Breast epithelium (tissue), 4 donors: ENCODE data around the gene PDGFA. TPM values are rescaled to one million over a fixed set of nuclear protein-coding genes. Genes with fewer than 3 reads are reported as not detected.

Experiments
- DNase-seq, 2 donors: peaks; one replicate each; pipeline ENCODE4 v3.0.0-alpha.2; 2019; ENCODE audit warnings: low spot score in 2 of 2
- H3K27ac ChIP-seq, 2 donors: fragments of 200-600 bp; sonication (generic) in 1 of 2; one replicate each; pipeline ENCODE4 v1.5.1; 2016 to 2019; ENCODE audit warnings: mild to moderate bottlenecking in 1 of 2
- H3K27me3 ChIP-seq, 2 donors: fragments of 200-600 bp; sonication (generic) in 1 of 2; one replicate each; pipeline versions ENCODE4 v1.5.1 to v1.6.0; 2017 to 2019; ENCODE audit warnings: control low read depth in 1 of 2, mild to moderate bottlenecking in 1 of 2
- H3K36me3 ChIP-seq: fragments of 200-600 bp; one replicate; pipeline ENCODE4 v1.5.1; 2019
- H3K4me1 ChIP-seq, 2 donors: fragments of 200-600 bp; sonication (generic); one replicate each; pipeline ENCODE4 v1.5.1; 2016 to 2019; ENCODE audit warnings: control low read depth in 1 of 2
- H3K4me3 ChIP-seq, 3 donors: fragments of 200-600 bp; sonication (generic); 1 replicate in 2 of 3; 2 replicates in 1 of 3; pipeline ENCODE4 v1.5.1; 2016 to 2019; ENCODE audit warnings: mild to moderate bottlenecking in 3 of 3, moderate library complexity in 2 of 3
- H3K9me3 ChIP-seq, 2 donors: fragments of 200-600 bp; sonication (generic) in 1 of 2; one replicate each; pipeline ENCODE4 v1.5.1; 2016 to 2019; ENCODE audit warnings: control low read depth in 1 of 2
- CTCF ChIP-seq, 3 donors: fragments of 450-650 bp; IDR thresholded peaks; one replicate each; pipeline ENCODE4 v1.5.1; 2016 to 2017; ENCODE audit warnings: antibody characterized with exemption in 3 of 3, mild to moderate bottlenecking in 3 of 3, moderate library complexity in 3 of 3
- POLR2A ChIP-seq: fragments of 450-650 bp; IDR thresholded peaks from one replicate; pipeline ENCODE4 v1.6.1; 2016; ENCODE audit warnings: antibody characterized with exemption, mild to moderate bottlenecking, moderate library complexity
- POLR2AphosphoS5 ChIP-seq, 3 donors: sonication (generic); formaldehyde crosslinking; IDR thresholded peaks; one replicate each; pipeline ENCODE4 v1.6.1; 2017; ENCODE audit warnings: antibody characterized with exemption in 3 of 3
- intact Hi-C: fragments of 100-400 bp; cut with DNase I; formaldehyde crosslinking; loops from one replicate; pipeline ENCODE4 v1.15.1; 2023; ENCODE audit warnings: low total_unique reads
- total RNA-seq, 3 donors: library from RNA; depleted of rRNA; stranded (reverse); fragments of >200 nt; gene quantifications; one replicate each; pipeline ENCODE4 v1.1.0, GENCODE V29; 2016

Gene PDGFA
- total RNA-seq, 3 donors from 2014 or later = 19.8 to 33.4 (median 31.2) TPM

- Histone ChIP-seq H3K4me3 (no peak overlapping the region), H3K27ac (no peak overlapping the region), H3K4me1 (no peaks in the 10 kb centered on the region), H3K9me3 (no peaks in the 10 kb centered on the region), H3K27me3 (no peaks in the 10 kb centered on the region), H3K36me3 (no peaks in the 10 kb centered on the region)
- no peak for DNase-seq
- intact Hi-C loops = loop anchor here (10.0 kb wide), 1 partner anchor 1567 kb away; no protein-coding TSS in a partner anchor
- TF ChIP-seq POLR2A = no peak
- TF ChIP-seq POLR2AphosphoS5 (IDR thresholded peaks at IDR 0.05) = no peak
- TF ChIP-seq CTCF (IDR thresholded peaks at IDR 0.05) = no peak
Measured at GRCh38 chr7:497346-497745, 22.3 kb downstream of the PDGFA start.

GRCh38 chr7:496528-497295, 22.9 kb downstream of the PDGFA start:
- no peak overlapping the region for H3K4me3 ChIP-seq
- H3K27me3 ChIP-seq = no peaks in the 10 kb centered on the region
- H3K4me1 ChIP-seq = no peaks in the 10 kb centered on the region
- H3K9me3 ChIP-seq = no peaks in the 10 kb centered on the region
- intact Hi-C loops = loop anchor here (10.0 kb wide), 1 partner anchor 1568 kb away; no protein-coding TSS in a partner anchor
- TF ChIP-seq POLR2A (no peak), CTCF (IDR thresholded peaks at IDR 0.05) (peak in 1 of 3 donors; percentile 12), POLR2AphosphoS5 (IDR thresholded peaks at IDR 0.05) (peak; percentile 18 to 58 (median 42))
- peak in 1 of 2 donors; percentile 82 for DNase-seq
- no peaks in the 10 kb centered on the region for H3K36me3 ChIP-seq
- peak overlapping the region; percentile 10 to 60 for H3K27ac ChIP-seq

- H3K36me3 ChIP-seq = no peaks in the 10 kb centered on the region
Measured at GRCh38 chr7:495761-496321, 23.8 kb downstream of the PDGFA start.

GRCh38 chr7:495326-495725, 24.3 kb downstream of the PDGFA start:
- H3K27me3 ChIP-seq = no peaks in the 10 kb centered on the region
- TF ChIP-seq POLR2A (no peak), POLR2AphosphoS5 (IDR thresholded peaks at IDR 0.05) (no peak), CTCF (IDR thresholded peaks at IDR 0.05) (no peak)
- intact Hi-C loops = loop anchor here (10.0 kb wide), 1 partner anchor 1569 kb away; no protein-coding TSS in a partner anchor
- no peak overlapping the region for H3K4me3 ChIP-seq
- no peak for DNase-seq
- H3K36me3 ChIP-seq = no peaks in the 10 kb centered on the region
- H3K9me3 ChIP-seq = no peaks in the 10 kb centered on the region
- no peaks in the 10 kb centered on the region for H3K4me1 ChIP-seq
- peak overlapping the region; percentile 33 to 80 for H3K27ac ChIP-seq

More at GRCh38 chr7:495761-496321, 23.8 kb downstream of the PDGFA start:
- Histone ChIP-seq H3K4me3 (no peak overlapping the region), H3K27me3 (no peaks in the 10 kb centered on the region), H3K9me3 (no peaks in the 10 kb centered on the region), H3K27ac (peak overlapping the region; percentile 60 to 80), H3K4me1 (no peaks in the 10 kb centered on the region)
- TF ChIP-seq CTCF (IDR thresholded peaks at IDR 0.05) (no peak), POLR2AphosphoS5 (IDR thresholded peaks at IDR 0.05) (no peak), POLR2A (no peak)
- DNase-seq = peak in 1 of 2 donors; percentile 66
- intact Hi-C loops = loop anchor here (10.0 kb wide), 1 partner anchor 1569 kb away; no protein-coding TSS in a partner anchor

- TF ChIP-seq POLR2AphosphoS5 (IDR thresholded peaks at IDR 0.05) = no peak
- no peak for TF ChIP-seq CTCF (IDR thresholded peaks at IDR 0.05)
- no peak for TF ChIP-seq POLR2A
- Histone ChIP-seq H3K27ac (peak overlapping the region in 1 of 2 donors; percentile 33), H3K4me1 (no peaks in the 10 kb centered on the region), H3K27me3 (no peaks in the 10 kb centered on the region), H3K4me3 (no peak overlapping the region), H3K36me3 (no peaks in the 10 kb centered on the region), H3K9me3 (no peaks in the 10 kb centered on the region)
- intact Hi-C loops = loop anchor here (10.0 kb wide), 1 partner anchor 1570 kb away; no protein-coding TSS in a partner anchor
- no peak for DNase-seq
Measured at GRCh38 chr7:494906-495305, 24.7 kb downstream of the PDGFA start.
